KOPT-K1 (cell line): ENCODE measurements around the gene DENND4A.
"Not testable (repeated sequence)": the region's sequence is repeated elsewhere in the genome, so short reads cannot be mapped to it uniquely, and the experiment has no call there.

ENCODE experiments used
- H3K27ac ChIP-seq: fragments of 200-600 bp; sonication (generic); 2 replicates; pipeline ENCODE4 v1.5.1; 2016; ENCODE audit warnings: antibody characterized with exemption, mild to moderate bottlenecking, low read depth, low read length; ENCODE audit not compliant: poor library complexity, severe bottlenecking
- H3K36me3 ChIP-seq: fragments of 200-600 bp; sonication (generic); 2 replicates; pipeline ENCODE4 v1.5.1; 2017; ENCODE audit warnings: antibody characterized with exemption, mild to moderate bottlenecking, low read length, moderate library complexity; ENCODE audit not compliant: insufficient read depth
- H3K9me3 ChIP-seq: fragments of 200-600 bp; sonication (generic); 2 replicates; pipeline ENCODE4 v1.5.1; 2017; ENCODE audit warnings: antibody characterized with exemption, low read length, mild to moderate bottlenecking; ENCODE audit not compliant: insufficient read depth, poor library complexity, severe bottlenecking

DENND4A gene

DNA sequence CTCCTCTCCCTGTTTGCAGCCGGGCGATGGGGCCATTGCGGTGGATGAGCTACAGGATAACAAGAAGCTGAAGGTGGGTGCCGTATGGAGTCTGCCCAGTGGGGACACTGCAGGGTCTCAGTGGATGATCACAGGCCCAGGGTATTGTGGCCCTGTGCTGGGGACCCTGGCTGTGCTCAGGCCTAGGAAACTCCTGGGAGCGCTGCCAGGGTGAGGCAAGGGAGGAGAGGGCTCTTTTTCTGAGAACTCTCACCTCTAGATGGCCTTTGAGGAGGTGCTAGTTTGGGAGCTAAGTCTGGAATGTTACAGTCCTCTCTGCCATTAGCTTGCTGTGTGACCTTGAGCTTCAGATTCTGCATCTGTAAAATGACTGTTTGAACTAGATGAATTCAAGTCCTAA is 154.0 kb downstream of the DENND4A start:
- Histone ChIP-seq H3K9me3 (no peaks in the 10 kb centered on the region), H3K27ac (no peak overlapping the region), H3K36me3 (no peaks in the 10 kb centered on the region)

DNA sequence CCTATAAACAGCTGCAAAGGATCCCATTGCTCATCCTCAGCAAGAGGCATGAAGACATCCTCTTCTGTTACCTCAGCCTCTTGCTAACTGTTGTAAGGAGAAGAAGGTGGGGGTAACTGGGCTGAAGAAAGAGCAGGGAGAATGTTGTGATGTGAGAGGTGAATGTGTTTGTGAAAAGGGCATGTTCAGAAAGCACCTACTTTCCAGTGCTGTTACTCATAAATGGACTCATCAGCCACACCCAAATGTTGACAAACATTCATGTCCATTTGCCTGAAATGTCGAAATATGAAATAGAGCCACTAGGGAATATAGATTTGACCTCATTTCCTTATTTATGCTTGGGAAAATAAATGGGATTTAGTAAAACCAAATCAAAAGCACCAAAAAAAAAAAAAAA is 157.7 kb downstream of the DENND4A start:
- Histone ChIP-seq H3K36me3 (no peaks in the 10 kb centered on the region), H3K27ac (no peak overlapping the region), H3K9me3 (no peaks in the 10 kb centered on the region)

DNA sequence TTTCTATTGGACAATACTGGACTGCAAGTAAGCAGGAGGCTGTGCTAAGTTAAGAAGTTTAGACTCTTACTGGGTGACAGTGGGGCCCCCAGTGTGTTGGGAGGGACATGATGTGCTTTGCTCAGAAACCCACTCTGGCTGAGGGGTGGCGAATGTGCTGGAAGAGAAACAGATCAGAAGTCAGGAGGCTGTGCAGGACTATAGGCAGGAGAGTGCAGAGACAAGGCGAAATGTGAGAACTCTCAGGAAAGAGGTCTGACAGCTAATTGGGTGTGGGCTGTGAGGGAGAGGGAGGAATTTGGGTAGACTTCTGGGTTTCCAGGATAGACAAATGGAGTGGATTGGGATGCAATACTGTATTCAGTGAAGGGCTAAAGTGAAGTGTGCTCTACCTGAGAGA is 158.3 kb downstream of the DENND4A start:
- Histone ChIP-seq H3K36me3 (no peaks in the 10 kb centered on the region), H3K27ac (no peak overlapping the region), H3K9me3 (no peaks in the 10 kb centered on the region)

DNA sequence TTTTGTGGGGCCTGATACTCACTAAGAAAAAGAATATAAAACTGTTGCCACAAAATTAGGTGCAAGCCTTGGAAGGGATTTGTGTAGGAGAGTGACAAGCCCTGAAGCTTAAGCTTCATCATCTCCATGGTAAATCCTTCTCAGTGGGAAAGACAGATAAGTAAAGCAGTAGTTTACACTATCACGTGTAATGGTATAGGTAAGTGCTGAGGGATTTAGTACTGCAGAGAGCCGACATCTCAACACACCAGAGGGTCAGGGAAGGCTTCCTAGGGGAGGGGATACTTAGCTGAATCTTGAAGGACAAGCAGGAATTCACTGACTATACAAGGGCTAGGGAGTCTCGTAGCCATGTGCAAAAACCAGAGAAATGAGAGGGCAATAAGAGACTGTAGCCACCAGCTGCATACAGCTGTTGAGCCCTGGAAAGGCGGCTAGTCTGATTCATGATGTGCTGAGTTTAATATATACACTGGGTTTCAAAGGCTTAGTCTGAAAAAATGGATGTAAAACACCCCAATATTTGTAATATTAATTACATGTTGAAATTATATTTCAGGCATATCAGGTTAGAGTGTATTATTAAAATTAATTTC is 159.2 kb downstream of the DENND4A start:
- no peaks in the 10 kb centered on the region for H3K9me3 ChIP-seq
- no peaks in the 10 kb centered on the region for H3K36me3 ChIP-seq
- no peak overlapping the region for H3K27ac ChIP-seq

DNA sequence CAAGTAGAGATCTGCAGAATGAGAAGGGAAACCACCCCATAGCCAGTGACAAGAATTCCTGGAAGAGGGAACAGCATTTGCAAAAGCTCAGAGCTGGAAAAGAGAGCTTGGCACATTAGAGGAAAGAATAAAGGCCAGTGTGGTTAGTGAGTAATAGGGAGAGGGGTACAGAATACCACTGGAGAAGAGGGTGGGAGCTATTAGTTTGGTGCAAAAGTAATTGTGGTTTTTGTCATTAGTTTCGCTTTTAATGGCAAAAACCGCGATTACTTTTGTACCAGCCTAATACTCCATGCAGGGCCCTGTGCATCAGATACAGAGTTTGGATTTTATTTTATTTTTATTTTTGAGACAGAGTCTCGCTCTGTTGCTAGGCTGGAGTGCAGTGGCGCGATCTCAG is 160.6 kb downstream of the DENND4A start:
- Histone ChIP-seq H3K9me3 (no peaks in the 10 kb centered on the region), H3K36me3 (no peaks in the 10 kb centered on the region), H3K27ac (no peak overlapping the region)

DNA sequence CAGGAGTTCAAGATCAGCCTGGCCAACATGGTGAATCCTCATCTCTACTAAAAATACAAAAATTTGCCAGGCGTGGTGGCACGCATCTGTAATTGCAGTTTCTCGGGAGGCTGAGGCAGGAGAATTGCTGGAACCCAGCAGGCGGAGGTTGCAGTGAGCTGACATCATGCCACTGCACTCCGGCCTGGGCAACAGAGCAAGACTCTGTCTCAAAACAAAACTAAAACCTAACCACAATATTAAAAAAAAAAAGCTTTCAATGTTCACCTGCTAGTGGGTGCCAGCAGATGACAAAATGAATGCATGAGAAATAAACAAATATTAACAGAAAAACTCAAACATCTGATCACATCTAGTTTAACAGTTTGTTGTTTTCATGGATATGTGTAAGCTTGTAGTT is 161.3 kb downstream of the DENND4A start:
- no peaks in the 10 kb centered on the region for H3K36me3 ChIP-seq
- no peak overlapping the region for H3K27ac ChIP-seq
- no peaks in the 10 kb centered on the region for H3K9me3 ChIP-seq

DNA sequence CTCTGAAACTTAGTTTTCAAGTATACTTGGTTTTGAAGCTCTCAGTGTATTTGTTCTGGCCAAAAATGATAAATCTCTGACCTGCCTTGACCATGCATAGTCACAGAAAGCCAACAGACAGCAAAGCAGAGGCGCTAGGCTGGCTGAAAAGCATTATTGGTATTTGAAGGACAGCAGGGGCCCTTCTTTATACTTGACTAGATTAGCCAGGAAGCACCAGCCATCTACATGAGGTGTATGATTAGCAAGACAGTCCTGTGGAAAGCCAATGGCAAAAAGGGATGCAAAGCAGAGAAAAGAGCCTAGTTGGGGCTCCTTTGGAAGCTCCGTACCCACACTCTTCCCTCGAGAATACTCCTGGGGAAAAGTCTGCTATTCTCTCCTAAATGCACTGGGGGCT is 162.5 kb downstream of the DENND4A start:
- Histone ChIP-seq H3K36me3 (no peaks in the 10 kb centered on the region), H3K9me3 (no peaks in the 10 kb centered on the region), H3K27ac (no peak overlapping the region)

DNA sequence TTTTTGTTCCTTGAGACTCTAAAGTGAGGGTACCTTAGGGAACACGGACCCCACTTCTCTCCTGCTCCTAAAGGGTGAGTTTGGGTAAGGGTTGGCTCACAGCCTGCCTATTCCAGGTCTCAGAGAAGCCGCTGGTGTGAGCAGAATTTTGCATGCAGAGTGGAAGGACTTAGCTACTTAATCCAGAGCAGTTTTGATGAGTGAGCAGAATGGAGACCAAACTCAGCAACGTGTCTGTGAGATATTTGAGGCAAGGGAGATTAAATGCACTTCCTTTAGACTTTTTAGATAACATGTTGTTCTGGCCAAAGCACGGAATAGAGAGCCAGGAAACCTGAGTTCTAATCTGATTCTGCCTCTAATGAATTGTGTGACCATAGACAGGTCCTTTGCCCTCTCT is 165.2 kb downstream of the DENND4A start:
- Histone ChIP-seq H3K9me3 (no peaks in the 10 kb centered on the region), H3K27ac (no peak overlapping the region), H3K36me3 (no peaks in the 10 kb centered on the region)

DNA sequence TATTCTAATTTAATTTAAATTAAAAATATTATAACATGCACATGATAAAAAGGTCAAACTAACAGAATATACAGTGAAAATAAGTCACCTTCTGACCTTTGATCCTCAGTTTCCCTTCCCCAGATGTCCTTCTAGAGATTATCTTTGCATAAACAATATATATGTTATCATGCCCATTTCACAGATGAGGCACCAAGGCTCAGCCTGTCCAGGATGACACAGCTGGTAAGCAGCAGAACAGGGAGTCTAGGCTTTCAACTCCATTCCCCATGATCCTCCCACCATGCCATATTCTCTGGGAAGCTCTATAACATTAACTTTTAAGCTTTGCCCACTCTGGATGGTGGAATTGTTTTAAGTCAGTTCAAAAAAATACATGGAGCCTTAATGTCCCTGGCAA is 169.0 kb downstream of the DENND4A start:
- Histone ChIP-seq H3K27ac (no peak overlapping the region), H3K9me3 (no peaks in the 10 kb centered on the region), H3K36me3 (no peaks in the 10 kb centered on the region)

DNA sequence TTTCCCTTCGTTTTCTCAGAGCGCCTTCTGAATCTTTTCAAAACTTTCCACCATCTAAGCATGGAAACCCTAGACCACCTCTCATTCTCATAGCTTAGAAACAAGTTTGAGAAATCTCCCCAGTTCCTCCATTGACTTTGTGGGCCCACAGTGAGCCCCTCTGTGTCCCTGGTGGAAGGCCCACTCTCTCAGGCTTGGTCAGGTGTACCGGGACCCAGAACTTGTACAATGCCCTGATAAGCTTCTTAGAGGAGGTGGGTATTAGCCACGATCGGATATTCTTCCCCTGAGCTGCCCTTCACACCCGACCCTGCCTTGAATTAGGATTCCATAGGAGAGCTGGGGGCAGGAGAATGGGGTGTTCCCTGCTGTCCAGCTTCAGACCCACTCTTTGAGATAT is 170.5 kb downstream of the DENND4A start, which contains the start of gene SLC24A1:
SLC24A1 (plus strand) TSS at position 301 of the 400 bp plus-strand sequence. CDS start 2,143 bp downstream, outside the sequence.
- Histone ChIP-seq H3K36me3 (no peaks in the 10 kb centered on the region), H3K27ac (no peak within 1 kb of the TSS), H3K9me3 (no peaks in the 10 kb centered on the region)

DNA sequence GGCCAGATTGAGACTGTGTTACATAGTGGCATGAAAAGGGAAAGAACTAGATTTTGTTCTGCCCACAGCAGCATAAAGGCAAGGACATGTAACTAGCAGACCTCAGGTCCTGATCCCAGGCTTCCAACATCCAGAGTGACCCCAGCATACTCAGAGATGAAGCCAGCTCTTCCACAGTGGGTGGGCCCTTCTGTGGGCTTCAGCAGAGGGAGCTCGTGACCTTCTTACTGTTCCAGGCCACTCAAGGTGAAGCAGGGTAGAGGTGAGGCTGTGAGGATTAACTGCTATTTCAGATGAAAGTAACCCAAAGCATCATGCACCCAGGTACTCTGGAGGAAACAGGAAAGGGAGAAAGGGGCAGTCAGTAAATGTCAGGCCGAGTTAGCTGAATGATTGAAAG is 171.3 kb downstream of the DENND4A start:
- Histone ChIP-seq H3K27ac (no peak overlapping the region), H3K36me3 (no peaks in the 10 kb centered on the region), H3K9me3 (no peaks in the 10 kb centered on the region)

DNA sequence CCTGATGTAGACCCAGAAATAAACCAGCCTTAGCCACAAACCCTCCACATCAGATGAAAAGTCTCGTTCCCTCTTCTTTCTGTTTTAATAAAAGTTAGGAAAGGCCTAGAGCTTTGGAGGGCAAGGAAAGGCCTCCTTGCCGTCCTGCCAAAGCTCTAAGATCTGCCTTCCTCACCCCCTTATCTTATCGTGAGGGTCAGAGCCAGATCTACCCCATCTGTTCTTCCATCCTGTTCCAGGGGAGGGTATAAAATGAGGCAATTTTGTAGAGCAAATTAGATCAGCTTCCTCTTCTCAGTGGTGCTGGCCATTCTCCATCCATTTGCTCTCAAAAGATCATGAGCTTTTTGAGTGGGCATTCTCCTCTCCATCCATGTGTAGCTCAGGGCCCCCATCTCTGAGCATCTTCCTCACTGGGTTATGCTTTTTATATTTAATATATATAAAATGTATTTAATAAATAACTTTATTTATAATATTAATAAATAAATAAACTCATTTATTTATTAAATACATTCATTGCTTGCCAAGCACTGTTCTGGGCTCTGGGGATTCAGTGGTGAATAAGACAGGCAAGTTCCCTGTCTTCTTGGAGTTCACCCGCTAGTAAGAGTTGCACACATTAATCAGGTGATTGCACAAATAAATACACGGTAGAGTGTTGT is 172.3 kb downstream of the DENND4A start:
- H3K27ac ChIP-seq: no peak overlapping the region
- no peaks in the 10 kb centered on the region for H3K36me3 ChIP-seq
- no peaks in the 10 kb centered on the region for H3K9me3 ChIP-seq

DNA sequence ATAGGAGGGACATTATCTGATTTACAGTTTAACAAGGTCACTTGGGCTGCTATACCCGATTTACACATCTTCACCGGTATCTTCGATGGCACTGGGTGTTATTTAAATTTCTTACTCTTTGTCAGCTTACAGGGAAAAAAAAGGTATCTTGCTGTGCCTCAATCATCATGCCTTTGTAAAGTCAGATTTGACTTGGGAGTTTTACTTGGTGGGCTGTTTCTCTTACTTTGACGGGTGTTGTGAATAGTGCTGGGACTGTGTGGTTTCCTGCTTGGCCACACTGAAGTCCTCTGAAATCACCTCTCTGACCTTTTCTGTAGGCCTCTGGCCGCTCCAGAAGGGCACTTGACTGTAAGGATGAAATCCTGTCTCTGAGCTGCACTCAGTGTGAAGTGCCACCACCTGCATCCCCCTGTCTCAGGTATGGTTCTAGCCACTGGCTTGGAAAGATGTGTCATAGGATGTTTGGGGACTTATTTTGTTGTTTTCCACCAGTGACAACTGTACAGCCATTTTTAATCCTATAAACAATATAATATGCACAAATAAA is 173.5 kb downstream of the DENND4A start:
- Histone ChIP-seq H3K36me3 (no peaks in the 10 kb centered on the region), H3K27ac (no peak overlapping the region), H3K9me3 (no peaks in the 10 kb centered on the region)

DNA sequence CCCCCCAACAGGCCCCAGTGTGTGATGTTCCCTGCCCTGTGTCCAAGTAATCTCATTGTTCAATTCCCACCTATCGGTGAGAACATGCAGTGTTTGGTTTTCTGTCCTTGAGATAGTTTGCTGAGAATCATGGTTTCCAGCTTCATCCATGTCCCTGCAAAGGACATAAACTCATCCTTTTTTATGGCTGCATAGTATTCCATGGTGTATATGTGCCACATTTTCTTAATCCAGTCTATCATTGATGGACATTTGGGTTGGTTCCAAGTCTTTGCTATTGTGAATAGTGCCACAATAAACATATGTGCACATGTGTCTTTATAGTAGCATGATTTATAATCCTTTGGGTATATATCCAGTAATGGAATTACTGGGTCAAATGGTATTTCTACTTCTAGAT is 176.2 kb downstream of the DENND4A start:
- H3K9me3 ChIP-seq, H3K36me3 ChIP-seq: not testable (repeated sequence)

DNA sequence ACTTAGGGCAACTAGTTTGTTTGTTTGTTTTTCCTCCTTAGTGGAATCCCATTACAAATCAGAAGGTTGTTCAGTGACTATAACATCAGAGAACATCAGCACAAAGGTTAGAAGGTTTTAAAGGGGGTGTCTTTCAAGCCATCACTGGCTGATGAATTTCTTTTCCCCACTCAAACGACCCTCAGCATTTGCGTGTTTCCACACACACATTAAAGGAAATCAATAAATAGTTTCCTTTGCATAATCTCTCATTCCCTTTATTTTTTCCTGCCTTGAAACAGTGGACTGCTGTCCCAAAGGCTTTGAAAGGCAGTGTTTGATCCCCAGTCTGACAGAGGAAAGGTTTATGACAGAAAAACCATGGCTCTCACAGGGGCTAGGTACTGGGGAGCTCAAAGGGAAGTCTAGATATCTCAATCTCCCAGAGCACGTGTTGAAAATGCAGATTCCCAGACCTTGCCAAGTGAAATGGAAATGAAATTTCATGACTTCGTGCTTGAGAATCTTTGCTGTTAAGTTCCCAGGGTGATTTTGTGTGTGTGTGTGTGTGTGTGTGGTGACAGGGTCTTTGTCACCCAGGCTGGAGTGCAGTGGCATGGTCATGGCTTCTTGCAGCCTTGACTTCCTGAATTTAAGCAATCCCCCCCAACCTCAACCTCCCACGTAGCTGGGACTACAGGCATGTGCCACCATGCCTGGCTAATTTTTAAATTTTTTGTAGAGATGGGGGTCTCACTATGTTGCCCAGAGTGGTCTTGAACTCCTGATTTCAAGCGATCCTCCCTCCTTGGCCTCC is 178.9 kb downstream of the DENND4A start:
- no peaks in the 10 kb centered on the region for H3K36me3 ChIP-seq
- H3K9me3 ChIP-seq: no peaks in the 10 kb centered on the region
- H3K27ac ChIP-seq: no peak overlapping the region

More for the DNA sequence above, 176.2 kb downstream of the DENND4A start:
- H3K27ac ChIP-seq: not testable (repeated sequence)
